Pulmonary artery endothelial cell (primary cell): ENCODE data around the gene SLC2A11. TPM values are rescaled to one million over a fixed set of nuclear protein-coding genes. Genes with fewer than 3 reads are reported as not detected.
"Not testable (repeated sequence)": the region's sequence is repeated elsewhere in the genome, so short reads cannot be mapped to it uniquely, and the experiment has no call there.

ENCODE experiments used
- DNase-seq: peaks from one replicate; pipeline ENCODE4 v3.0.0-alpha.2; 2011; ENCODE audit warnings: low read depth, low spot score
- total RNA-seq: library from RNA; depleted of rRNA; stranded (reverse); fragments of >200 nt; gene quantifications from 2 replicates; pipeline ENCODE4 v1.2.3, GENCODE V29; 2014

The SLC2A11 gene
- total RNA-seq, 1 donor from 2014 or later = 8.0 TPM

DNA sequence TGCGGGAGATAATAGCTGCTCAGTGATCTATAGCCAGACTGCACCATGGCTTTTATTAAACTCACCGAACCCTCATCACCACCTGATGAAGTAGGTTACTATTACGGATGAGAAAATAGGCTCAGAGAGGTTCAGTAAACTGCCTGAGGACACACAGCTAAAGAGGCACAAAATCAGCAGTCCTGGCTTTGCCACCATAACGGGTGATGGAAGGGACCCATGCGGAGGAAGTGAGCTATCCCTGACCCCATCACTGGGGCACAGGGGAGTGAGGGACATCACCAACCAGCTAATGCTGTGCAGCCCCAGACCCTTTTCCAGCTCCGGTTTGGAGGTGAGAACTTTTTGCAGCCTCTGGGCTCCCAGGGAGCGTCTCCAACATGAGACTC is 11.6 kb upstream of the SLC2A11 start:
- no peak for DNase-seq

- no peak for DNase-seq
Measured at GRCh38 chr22:23847310-23847920, 10.3 kb upstream of the SLC2A11 start.

- DNase-seq = no peak
Measured at GRCh38 chr22:23847991-23848864, 9.4 kb upstream of the SLC2A11 start.

DNA sequence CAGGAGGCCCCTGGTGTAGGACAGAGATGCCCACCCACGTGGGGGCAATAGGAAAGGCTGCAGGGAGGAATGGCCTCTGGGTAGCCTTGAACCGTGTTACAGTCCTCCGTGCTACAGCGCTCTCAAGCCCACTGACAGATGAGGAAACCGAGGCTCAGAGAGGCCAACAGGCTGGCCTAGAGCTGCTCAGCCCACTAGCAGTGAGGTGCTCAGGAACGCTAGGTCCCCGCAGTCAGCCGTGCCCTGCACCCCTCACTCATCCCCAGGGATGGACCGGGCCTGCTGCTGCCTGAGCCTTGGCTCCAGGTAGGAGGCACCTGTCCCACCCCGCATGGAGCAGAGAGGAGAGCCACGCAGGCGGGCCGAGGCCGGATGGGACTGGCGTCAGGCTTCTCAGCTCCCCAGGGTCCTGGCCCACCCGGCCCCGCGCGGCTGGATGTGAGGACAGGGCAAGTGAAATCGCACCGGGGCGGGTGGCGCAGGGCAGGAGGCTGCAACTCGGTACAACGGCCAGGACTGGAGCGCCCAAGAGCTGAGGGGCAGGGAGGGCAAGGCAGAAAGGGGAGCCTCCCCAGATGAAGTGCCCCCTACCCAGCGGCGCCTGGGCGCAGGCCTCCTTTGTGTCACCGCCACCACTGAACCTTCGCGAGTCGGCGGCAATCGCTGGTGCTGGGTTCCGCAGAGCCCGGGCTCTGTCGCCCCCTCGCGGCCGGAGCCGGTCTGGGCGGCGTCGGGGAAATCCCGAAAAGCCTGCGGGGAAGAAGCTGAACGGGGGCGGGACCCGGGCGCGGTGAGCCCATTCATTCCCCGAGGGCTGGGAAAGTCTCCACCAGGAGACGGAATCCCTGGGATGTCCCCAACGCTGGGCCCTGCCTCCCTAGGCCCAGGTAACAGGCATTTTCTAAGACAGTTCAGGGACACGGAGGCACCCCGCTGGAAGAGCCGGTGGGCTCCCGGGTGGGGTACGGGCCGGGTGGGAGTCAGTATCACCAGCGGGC is 8.4 kb upstream of the SLC2A11 start:
- no peak for DNase-seq

DNA sequence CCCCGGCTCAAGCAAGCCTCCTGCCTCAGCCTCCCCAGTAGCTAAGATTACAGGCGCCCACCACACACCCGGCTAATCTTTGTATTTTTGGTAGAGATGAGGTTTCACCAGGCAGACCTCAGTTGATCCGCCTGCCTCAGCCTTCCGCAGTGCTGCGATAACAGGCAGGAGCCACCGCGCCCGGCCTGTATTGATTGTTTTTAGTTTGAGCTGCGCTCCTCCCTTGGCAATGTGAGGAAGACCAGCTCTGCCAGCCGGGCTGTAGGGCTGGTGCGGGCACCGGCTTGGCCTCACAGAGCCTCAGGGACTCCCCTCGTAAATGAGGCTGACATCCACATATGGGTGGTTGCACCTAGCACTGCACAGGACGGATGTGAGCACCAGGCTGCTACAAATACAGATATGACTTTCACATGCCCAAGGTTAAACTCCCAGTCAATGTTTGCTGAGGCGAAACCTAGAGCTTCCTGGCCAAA is 7.5 kb upstream of the SLC2A11 start:
- no peak for DNase-seq

DNA sequence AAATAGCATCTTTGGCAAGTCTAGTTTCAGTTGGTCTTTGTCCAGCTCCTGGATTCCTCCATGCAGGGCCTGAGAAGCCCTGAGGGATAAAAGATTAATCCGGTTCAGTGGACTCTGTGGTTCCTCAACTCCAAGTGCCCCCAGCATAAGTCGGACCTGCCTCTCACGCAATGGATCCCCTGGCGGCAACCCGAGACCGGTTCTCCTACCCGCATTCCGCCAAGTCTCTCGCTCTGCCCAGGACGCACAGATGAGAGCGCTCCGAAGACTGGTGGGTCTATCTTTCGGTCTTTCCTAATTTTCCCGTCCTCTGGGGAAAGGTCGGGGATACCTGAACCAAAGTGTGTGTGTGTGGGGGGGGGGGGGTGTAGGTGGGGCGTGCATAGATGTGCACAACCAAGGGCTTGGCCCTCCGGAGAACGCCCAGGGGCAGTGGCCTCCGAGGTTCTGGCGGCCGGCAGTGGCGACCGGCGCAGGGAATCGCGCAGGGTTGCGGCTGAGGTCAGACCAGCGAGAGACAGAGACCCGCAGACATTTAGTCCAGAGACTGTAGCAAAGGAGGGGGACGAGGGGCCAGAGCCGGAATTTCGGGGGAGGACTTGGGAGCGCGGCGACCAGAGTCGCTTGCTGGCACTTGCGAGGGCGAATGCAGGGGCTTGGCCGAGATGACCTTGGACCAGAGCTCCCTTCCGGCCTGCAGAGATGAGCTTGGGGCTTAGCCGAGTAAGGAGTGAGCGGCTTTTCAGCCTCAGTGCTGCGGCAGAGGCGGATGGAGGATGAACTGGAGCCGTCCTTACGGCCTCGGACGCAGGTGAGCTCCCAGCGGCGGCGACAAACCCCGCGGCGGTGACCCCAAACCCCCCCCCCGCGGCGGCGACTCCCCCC is 712 bp upstream of the SLC2A11 start:
- DNase-seq = no peak

- DNase-seq = no peak
Measured at GRCh38 chr22:23858484-23858815, 775 bp downstream of the SLC2A11 start.

DNA sequence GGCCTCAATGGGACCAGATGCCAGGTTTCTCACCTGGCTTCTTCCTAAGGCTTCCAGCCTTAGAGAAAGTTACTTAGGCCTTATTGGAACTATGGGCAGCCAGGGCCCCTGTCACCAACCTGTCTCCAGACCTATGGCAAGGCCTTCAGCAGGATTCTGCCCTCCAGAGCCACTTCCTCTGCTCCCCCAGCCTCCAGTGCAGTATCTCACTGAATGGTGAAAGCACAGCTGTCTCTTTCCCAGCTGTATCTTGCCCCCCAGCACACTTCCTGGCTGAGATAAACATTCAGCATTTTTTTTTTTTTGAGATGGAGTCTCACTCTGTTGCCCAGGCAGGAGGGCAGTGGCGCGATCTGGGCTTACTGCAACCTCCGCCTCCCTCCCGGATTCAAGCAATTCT is 1.5 kb downstream of the SLC2A11 start:
- no peak for DNase-seq

DNA sequence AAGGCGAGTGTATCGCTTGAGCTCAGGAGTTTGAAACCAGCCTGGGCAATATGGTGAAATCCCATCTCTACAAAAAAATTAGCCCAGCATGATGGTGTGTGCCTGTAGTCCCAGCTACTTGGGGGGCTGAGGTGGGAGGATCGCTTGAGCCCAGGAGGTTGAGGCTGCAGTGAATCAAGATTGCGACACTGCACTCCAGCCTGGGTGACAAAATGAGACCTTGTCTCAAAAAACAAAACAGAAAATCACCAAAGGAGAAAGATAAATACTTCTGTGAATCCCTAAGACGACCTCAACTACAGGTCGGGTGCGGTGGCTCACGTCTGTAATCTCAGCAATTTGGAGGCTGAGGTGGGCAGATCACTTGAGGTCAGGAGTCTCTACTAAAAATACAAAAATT is 2.5 kb downstream of the SLC2A11 start:
- not testable (repeated sequence) for DNase-seq

GRCh38 chr22:23862103-23862502 is 4.4 kb downstream of the SLC2A11 start:
- DNase-seq = no peak

DNA sequence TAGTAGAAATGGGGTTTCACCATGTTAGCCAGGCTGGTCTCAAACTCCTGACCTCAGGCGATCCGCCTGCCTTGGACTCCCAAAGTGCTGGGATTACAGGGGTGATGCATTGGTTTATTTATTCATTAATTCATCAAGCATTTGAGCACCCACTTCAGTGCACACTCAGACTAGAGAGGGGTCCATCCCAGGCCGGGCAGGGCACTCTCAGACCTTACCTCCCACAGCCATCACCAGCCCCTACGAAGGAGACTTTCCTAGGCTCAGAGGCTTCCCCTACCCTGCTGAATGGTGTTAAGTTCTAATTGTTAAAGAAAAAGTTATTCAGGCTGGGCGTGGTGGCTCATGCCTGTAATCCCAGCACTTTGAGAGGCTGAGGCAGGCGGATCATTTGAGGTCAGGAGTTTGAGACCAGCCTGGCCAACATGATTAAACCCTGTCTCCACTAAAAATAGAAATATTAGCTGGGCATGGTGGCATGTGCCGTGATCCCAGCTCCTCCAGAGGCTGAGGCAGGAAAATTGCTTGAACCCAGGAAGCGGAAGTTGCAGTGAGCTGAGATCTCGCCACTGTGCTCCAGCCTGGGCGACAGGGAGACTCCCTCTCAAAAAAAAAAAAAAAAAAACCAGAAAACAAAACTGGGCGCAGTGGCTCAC is 7.0 kb downstream of the SLC2A11 start:
- DNase-seq = not testable (repeated sequence)

DNA sequence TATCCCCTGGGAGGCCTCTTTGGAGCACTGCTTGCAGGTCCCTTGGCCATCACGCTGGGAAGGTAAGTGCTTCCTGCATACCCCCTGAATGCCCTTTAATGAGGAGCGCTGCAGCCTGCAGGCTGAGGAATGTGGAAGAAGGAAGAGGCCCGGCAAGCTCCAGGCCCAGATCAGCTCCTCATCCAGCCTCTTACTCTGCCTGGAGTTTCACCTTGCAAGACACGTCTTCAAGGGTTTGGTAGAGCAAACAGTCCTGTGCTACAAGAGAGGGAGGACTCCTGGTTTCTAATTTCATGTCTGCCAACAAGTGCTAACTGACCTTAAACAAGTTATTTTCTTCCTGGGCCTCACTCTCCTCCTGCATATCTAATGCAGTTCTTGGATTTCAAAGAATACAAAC is 10.9 kb downstream of the SLC2A11 start:
- DNase-seq = no peak

GRCh38 chr22:23874871-23875270 is 17.2 kb downstream of the SLC2A11 start:
- no peak for DNase-seq

GRCh38 chr22:23875801-23876200 is 18.1 kb downstream of the SLC2A11 start:
- DNase-seq = no peak

- no peak for DNase-seq
Measured at GRCh38 chr22:23877566-23877965, 19.9 kb downstream of the SLC2A11 start.

DNA sequence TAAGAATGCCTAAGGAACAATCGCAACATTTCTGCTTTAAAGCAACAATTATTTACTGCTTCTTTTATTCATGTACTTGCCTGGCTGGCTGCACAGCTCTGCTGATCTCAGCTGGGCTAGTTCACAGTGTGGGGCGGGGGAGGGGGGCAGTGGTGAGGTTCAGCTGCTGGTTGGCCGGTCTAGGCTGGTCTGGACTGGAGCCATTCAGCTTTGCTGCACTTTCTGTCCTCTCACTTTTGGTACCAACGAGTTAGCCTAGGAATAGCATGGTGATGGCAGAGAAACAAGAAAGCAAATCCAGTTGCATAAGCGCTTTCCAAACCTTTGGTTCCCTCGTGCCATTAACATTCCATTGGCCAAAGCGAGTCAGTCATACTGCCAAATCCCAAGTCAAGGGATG is 20.5 kb downstream of the SLC2A11 start:
- no peak for DNase-seq

DNA sequence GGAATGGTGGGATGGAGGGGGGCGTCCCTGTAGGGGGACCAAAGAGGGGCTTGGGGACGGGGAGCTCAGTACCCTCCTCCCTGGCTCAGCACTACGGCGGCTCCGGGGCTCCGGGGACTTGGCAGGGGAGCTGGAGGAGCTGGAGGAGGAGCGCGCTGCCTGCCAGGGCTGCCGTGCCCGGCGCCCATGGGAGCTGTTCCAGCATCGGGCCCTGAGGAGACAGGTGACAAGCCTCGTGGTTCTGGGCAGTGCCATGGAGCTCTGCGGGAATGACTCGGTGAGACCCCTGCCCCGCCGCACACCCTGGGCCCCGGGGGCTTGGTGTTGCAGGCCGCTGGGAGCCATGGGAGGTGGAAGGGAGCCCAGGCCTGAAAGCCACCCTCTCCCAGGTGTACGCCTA is 24.7 kb downstream of the SLC2A11 start:
- no peak for DNase-seq

- no peak for DNase-seq
Measured at GRCh38 chr22:23883658-23884057, 26.0 kb downstream of the SLC2A11 start.

- no peak for DNase-seq
Measured at GRCh38 chr22:23884140-23884539, 26.5 kb downstream of the SLC2A11 start.
